ENCODE measurements around the gene ALDH1L1.

GRCh38 chr3:126056088-126056487 is 124.3 kb downstream of the ALDH1L1 start:
- TF ChIP-seq SPI1 (IDR thresholded peaks at IDR 0.05; ENCODE audit: borderline replicate concordance, low read depth, low read length) (no peak), PHF8 (IDR thresholded peaks at IDR 0.05; ENCODE audit: borderline replicate concordance, low read length) (no peak), ZSCAN32 (CRISPR knock-in tag; IDR thresholded peaks at IDR 0.05) (no peak), SRSF3 (IDR thresholded peaks at IDR 0.05; ENCODE audit: insufficient read depth, low read length) (no peak), CREB1 (IDR thresholded peaks at IDR 0.05) (no peak), CREB1 (CRISPR knock-in tag; IDR thresholded peaks at IDR 0.05) (no peak), ZNF121 (CRISPR knock-in tag; conservative IDR thresholded peaks at IDR 0.05) (no peak), ZNF407 (IDR thresholded peaks at IDR 0.05; ENCODE audit: low read depth) (no peak)
